ENCODE measurements around the gene RND3.

The RND3 gene

GRCh38 chr2:150484461-150485021 is 2.9 kb downstream of the RND3 start:
- H3K27me3 ChIP-seq (ENCODE audit: insufficient read depth, poor library complexity, severe bottlenecking), result peaks cover 32% of the 10 kb centered on the region
- no peak overlapping the region for H3K27ac ChIP-seq (replicated peaks)
- no peak for TF ChIP-seq SPI1 (IDR thresholded peaks at IDR 0.05; ENCODE audit: borderline replicate concordance, low read depth)
- no peak for TF ChIP-seq POLR2AphosphoS5 (IDR thresholded peaks at IDR 0.05; ENCODE audit: low read depth)
- no peak for TF ChIP-seq CTCF (IDR thresholded peaks at IDR 0.05; ENCODE audit: insufficient read depth, low read length)
- no peak for TF ChIP-seq GABPA (IDR thresholded peaks at IDR 0.05; ENCODE audit: low read depth)
- no peak for TF ChIP-seq REST (IDR thresholded peaks at IDR 0.05; ENCODE audit: insufficient replicate concordance, low read depth)
- DNase-seq (ENCODE audit: low read depth in 1 of 2, low spot score in 1 of 2), result no peak
- H3K4me3 ChIP-seq (replicated peaks; ENCODE audit: insufficient read depth, low read length), result no peak overlapping the region

GRCh38 chr2:150484006-150484405 is 3.5 kb downstream of the RND3 start:
- DNase-seq (ENCODE audit: low read depth in 1 of 2, low spot score in 1 of 2), result no peak
- peaks cover 32% of the 10 kb centered on the region for H3K27me3 ChIP-seq (ENCODE audit: insufficient read depth, poor library complexity, severe bottlenecking)
- no peak overlapping the region for H3K4me3 ChIP-seq (replicated peaks; ENCODE audit: insufficient read depth, low read length)
- TF ChIP-seq SPI1 (IDR thresholded peaks at IDR 0.05; ENCODE audit: borderline replicate concordance, low read depth) (no peak), GABPA (IDR thresholded peaks at IDR 0.05; ENCODE audit: low read depth) (no peak), CTCF (IDR thresholded peaks at IDR 0.05; ENCODE audit: insufficient read depth, low read length) (no peak), POLR2AphosphoS5 (IDR thresholded peaks at IDR 0.05; ENCODE audit: low read depth) (no peak), REST (IDR thresholded peaks at IDR 0.05; ENCODE audit: insufficient replicate concordance, low read depth) (no peak)
- no peak overlapping the region for H3K27ac ChIP-seq (replicated peaks)

- TF ChIP-seq CTCF (IDR thresholded peaks at IDR 0.05; ENCODE audit: insufficient read depth, low read length) (no peak), POLR2AphosphoS5 (IDR thresholded peaks at IDR 0.05; ENCODE audit: low read depth) (no peak), REST (IDR thresholded peaks at IDR 0.05; ENCODE audit: insufficient replicate concordance, low read depth) (no peak), GABPA (IDR thresholded peaks at IDR 0.05; ENCODE audit: low read depth) (no peak), SPI1 (IDR thresholded peaks at IDR 0.05; ENCODE audit: borderline replicate concordance, low read depth) (no peak)
Measured at GRCh38 chr2:150483532-150483931, 3.9 kb downstream of the RND3 start.

More at GRCh38 chr2:150483532-150483931, 3.9 kb downstream of the RND3 start:
- no peak overlapping the region for H3K4me3 ChIP-seq (replicated peaks; ENCODE audit: insufficient read depth, low read length)
- H3K27me3 ChIP-seq (ENCODE audit: insufficient read depth, poor library complexity, severe bottlenecking), result peaks cover 32% of the 10 kb centered on the region
- DNase-seq (ENCODE audit: low read depth in 1 of 2, low spot score in 1 of 2), result no peak
- no peak overlapping the region for H3K27ac ChIP-seq (replicated peaks)
